ENCODE measurements around the gene ALS2CL. TPM values are rescaled to one million over a fixed set of nuclear protein-coding genes. Genes with fewer than 3 reads are reported as not detected.

ALS2CL gene
- total and polyA plus RNA-seq, 9 donors = 3.3 to 13.2 (median 6.2) TPM

- Histone ChIP-seq H3K36me3 (no peaks in the 10 kb centered on the region), H3K9me3 (no peaks in the 10 kb centered on the region), H3K27ac (no peak overlapping the region), H3K4me1 (ENCODE audit: insufficient read depth) (no peaks in the 10 kb centered on the region), H3K4me3 (no peak overlapping the region), H3K27me3 (no peaks in the 10 kb centered on the region)
- intact Hi-C loops (cut with DNase I) = loop anchor here in 1 of 4 donors (10.0 kb wide), 1 partner anchor 154 kb away; no protein-coding TSS in a partner anchor
- DNase-seq = no peak
- no peak for TF ChIP-seq EP300 (IDR thresholded peaks at IDR 0.05)
Observed at GRCh38 chr3:46639221-46639620, 54.3 kb downstream of the ALS2CL start.

DNA sequence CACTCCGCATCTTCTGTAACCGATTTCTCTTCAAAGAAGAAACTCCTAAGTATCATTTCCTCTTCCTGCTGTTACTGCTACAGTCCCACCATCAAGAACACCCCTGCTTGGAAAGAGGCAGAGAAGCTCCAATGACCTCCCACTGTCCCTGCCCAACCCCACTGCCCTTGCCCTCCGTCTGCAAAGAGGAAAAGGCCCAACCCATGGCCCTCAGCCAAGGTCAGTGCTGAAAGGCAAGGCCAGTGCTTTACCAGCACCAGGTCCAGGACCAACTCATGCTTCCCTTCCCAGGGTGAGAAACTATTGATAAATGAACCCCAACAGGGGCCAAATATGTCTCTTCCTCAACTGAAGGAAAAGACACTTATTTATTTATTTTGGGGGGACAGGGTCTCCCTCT is 58.6 kb downstream of the ALS2CL start:
- Histone ChIP-seq H3K4me1 (ENCODE audit: insufficient read depth) (no peaks in the 10 kb centered on the region), H3K9me3 (no peaks in the 10 kb centered on the region), H3K27ac (no peak overlapping the region), H3K27me3 (no peaks in the 10 kb centered on the region), H3K36me3 (no peaks in the 10 kb centered on the region), H3K4me3 (no peak overlapping the region)
- intact Hi-C loops (cut with DNase I) = loop anchor here in 3 of 4 donors (5.0 to 10.0 kb wide), 2 partner anchors 148 to 150 kb away; no protein-coding TSS in a partner anchor
- TF ChIP-seq CTCF (IDR thresholded peaks at IDR 0.05) (no peak), EP300 (IDR thresholded peaks at IDR 0.05) (no peak), POLR2A (IDR thresholded peaks at IDR 0.05) (no peak)
- DNase-seq = no peak
- 68 to 70% (median 69%) methylated on average over 3 of the region's 3 CpGs for WGBS, 3 donors

DNA sequence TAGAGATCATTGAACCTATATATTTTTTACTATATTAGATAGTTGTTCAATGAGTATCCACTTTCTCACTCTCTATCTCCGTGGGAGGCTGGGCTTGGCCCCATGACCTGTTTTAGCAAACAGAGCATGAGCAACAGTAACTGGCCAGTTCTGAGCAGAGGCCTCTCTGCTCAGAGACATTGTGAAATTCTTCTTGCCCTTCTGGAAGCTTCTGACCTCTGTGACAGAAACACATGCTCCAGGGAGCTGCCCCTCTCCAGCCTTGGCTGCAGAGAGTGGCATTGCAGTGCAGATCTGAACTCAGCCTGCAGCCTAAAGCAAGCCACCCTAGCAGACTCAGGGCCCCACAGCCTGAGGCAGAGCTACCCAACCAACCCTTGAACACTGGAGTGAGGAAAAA is 60.7 kb downstream of the ALS2CL start:
- Histone ChIP-seq H3K4me1 (ENCODE audit: insufficient read depth) (peaks cover 4% of the 10 kb centered on the region), H3K4me3 (no peak overlapping the region), H3K27me3 (no peaks in the 10 kb centered on the region), H3K36me3 (no peaks in the 10 kb centered on the region), H3K9me3 (no peaks in the 10 kb centered on the region), H3K27ac (no peak overlapping the region)
- DNase-seq = no peak
- intact Hi-C loops (cut with DNase I) = loop anchor here in 3 of 4 donors (5.0 to 10.0 kb wide), 2 partner anchors 145 to 148 kb away; no protein-coding TSS in a partner anchor
- TF ChIP-seq CTCF (IDR thresholded peaks at IDR 0.05) (no peak), EP300 (IDR thresholded peaks at IDR 0.05) (no peak), POLR2A (IDR thresholded peaks at IDR 0.05) (no peak)
- WGBS, 3 donors = 30 to 46% (median 33%) methylated on average over 1 of the region's 1 CpG

DNA sequence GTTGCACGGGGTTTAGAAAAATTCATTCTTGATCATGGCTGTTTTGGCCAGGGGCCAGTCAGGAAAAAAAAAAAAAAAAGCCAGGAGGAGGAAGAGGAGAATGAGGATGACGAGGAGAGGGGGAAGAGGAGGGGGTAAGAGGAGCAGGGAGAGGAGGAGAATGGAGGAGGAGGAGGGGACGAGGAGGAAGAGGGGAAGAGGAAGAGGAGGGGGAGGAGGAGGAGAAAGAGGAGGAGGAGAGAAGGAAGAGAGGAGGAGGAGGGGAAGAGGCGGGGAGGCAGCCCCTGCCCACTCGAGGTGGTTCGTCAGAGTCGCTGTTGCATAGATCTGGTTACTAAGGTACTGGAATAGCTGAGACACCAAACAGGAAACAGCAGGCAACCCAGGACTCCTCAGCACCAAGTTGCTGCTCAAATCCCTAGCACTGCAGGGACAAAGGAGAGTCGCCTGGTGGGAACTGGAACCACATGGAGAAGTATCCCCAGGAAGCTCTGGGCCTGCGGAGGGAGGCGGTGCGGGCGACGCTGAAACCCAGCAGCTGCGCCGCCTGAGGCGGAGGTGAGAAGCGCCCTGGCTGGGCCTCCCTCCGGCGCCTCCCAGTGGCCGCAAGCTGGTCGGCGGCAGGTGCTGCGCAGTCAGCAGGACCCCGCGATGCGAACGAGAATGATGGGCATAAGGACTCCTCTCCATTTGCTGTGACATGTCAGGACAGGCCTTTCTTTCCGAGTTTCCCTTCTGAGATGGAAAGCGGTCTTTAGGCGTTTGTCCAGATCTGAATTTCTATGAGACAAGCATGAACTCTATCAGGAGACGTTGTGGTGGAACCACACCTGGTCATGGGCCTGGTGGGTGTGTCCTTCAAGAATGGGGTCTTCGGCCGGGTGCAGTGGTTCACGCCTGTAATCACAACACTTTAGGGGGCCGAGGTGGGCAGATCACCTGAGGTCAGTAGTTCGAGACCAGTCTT is 63.6 kb downstream of the ALS2CL start:
- no peaks in the 10 kb centered on the region for H3K27me3 ChIP-seq
- H3K9me3 ChIP-seq = no peaks in the 10 kb centered on the region
- no peaks in the 10 kb centered on the region for H3K36me3 ChIP-seq
- WGBS, 3 donors = 6 to 7% (median 7%) methylated on average over 36 of the region's 36 CpGs
- peak; percentile 81 to 90 (median 85) for DNase-seq
- peaks cover 4% of the 10 kb centered on the region for H3K4me1 ChIP-seq (ENCODE audit: insufficient read depth)
- intact Hi-C loops (cut with DNase I) = loop anchor here (2.0 to 10.0 kb wide), 3 partner anchors 141 to 145 kb away; no protein-coding TSS in a partner anchor
- no peak for TF ChIP-seq EP300 (IDR thresholded peaks at IDR 0.05)
- TF ChIP-seq CTCF (IDR thresholded peaks at IDR 0.05) = peak; percentile 96 to 98 (median 98)
- peak overlapping the region; percentile 17 for H3K4me3 ChIP-seq
- peak overlapping the region; percentile 63 to 84 for H3K27ac ChIP-seq

All from ovary (tissue), 9 donors.